Colonic mucosa (tissue), 4 donors: Measurements from ENCODE around the gene BRINP1. TPM values are rescaled to one million over a fixed set of nuclear protein-coding genes. Genes with fewer than 3 reads are reported as not detected.

Experiments used
- DNase-seq: peaks from one replicate; pipeline ENCODE4 v3.0.0-alpha.2; 2020
- H3K27ac ChIP-seq: fragments of 200-600 bp; one replicate; pipeline ENCODE4 v1.8.0; 2021
- H3K27me3 ChIP-seq: fragments of 200-600 bp; one replicate; pipeline ENCODE4 v1.8.0; 2021
- H3K36me3 ChIP-seq: fragments of 200-600 bp; one replicate; pipeline ENCODE4 v1.8.0; 2021
- H3K4me1 ChIP-seq: fragments of 200-600 bp; one replicate; pipeline ENCODE4 v1.8.0; 2021; ENCODE audit warnings: mild to moderate bottlenecking
- H3K4me3 ChIP-seq: fragments of 200-600 bp; one replicate; pipeline ENCODE4 v1.8.0; 2021
- H3K9ac ChIP-seq, 2 donors: one replicate each; pipeline ENCODE4 v1.7.0; 2013; ENCODE audit warnings: control low read depth in 2 of 2, low read depth in 2 of 2, low read length in 2 of 2
- H3K9me3 ChIP-seq: fragments of 200-600 bp; one replicate; pipeline ENCODE4 v1.8.0; 2021
- CTCF ChIP-seq: fragments of 200-600 bp; IDR thresholded peaks from one replicate; pipeline ENCODE4 v1.8.0; 2022; ENCODE audit warnings: antibody characterized with exemption, mild to moderate bottlenecking
- intact Hi-C: fragments of 100-400 bp; cut with DNase I; formaldehyde crosslinking; loops from one replicate; pipeline ENCODE4 v1.14.1; 2022
- total RNA-seq, 2 donors: library from RNA; stranded (reverse); fragmentation: NEBNext Ultra II Directional in 1 of 2; extraction: Animal tissue kit (Norgen Biotek cat#: 25700) in 1 of 2; gene quantifications; one replicate each; pipeline ENCODE4 v1.2.1, GENCODE V29; 2021
- donor health status: healthy.
- donor health status: DM: no; HTN: no; CAD: no.
- donor health status: DM: no; HTN: no; CAD: no.

BRINP1 gene
- total RNA-seq, 2 donors from 2014 or later, result 0.10 to 0.13 TPM

- Histone ChIP-seq H3K9me3 (no peaks in the 10 kb centered on the region), H3K4me3 (peak overlapping the region; percentile 23), H3K27me3 (peaks cover 26% of the 10 kb centered on the region), H3K36me3 (no peaks in the 10 kb centered on the region), H3K27ac (no peak overlapping the region), H3K4me1 (no peaks in the 10 kb centered on the region), H3K9ac (no peak overlapping the region)
- intact Hi-C loops, result loop anchor here (10.0 kb wide), 1 partner anchor 1585 kb away; no protein-coding TSS in a partner anchor
- DNase-seq, result no peak
- no peak for TF ChIP-seq CTCF
These were observed 588 bp upstream of the BRINP1 start for GRCh38 chr9:119369680-119370366.

- no peaks in the 10 kb centered on the region for H3K4me1 ChIP-seq
- H3K27me3 ChIP-seq, result peaks cover 26% of the 10 kb centered on the region
- no peak for DNase-seq
- H3K9ac ChIP-seq, result no peak overlapping the region
- TF ChIP-seq CTCF, result no peak
- H3K9me3 ChIP-seq, result no peaks in the 10 kb centered on the region
- no peaks in the 10 kb centered on the region for H3K36me3 ChIP-seq
- no peak overlapping the region for H3K4me3 ChIP-seq
- no peak overlapping the region for H3K27ac ChIP-seq
- intact Hi-C loops, result loop anchor here (10.0 kb wide), 1 partner anchor 1583 kb away; no protein-coding TSS in a partner anchor
These were observed 1.1 kb downstream of the BRINP1 start for GRCh38 chr9:119368179-119368578.

- peaks cover 26% of the 10 kb centered on the region for H3K27me3 ChIP-seq
- no peak for TF ChIP-seq CTCF
- intact Hi-C loops, result loop anchor here (10.0 kb wide), 1 partner anchor 1583 kb away; no protein-coding TSS in a partner anchor
These were observed 1.6 kb downstream of the BRINP1 start for GRCh38 chr9:119367683-119368075.

GRCh38 chr9:119366909-119367682 is 2.1 kb downstream of the BRINP1 start:
- Histone ChIP-seq H3K27me3 (peaks cover 26% of the 10 kb centered on the region), H3K4me3 (no peak overlapping the region)
- TF ChIP-seq CTCF, result no peak

More at GRCh38 chr9:119367683-119368075, 1.6 kb downstream of the BRINP1 start:
- Histone ChIP-seq H3K4me1 (no peaks in the 10 kb centered on the region), H3K36me3 (no peaks in the 10 kb centered on the region), H3K9ac (no peak overlapping the region), H3K27ac (no peak overlapping the region), H3K4me3 (no peak overlapping the region), H3K9me3 (no peaks in the 10 kb centered on the region)
- DNase-seq, result no peak

GRCh38 chr9:119365291-119366027 is 3.8 kb downstream of the BRINP1 start:
- DNase-seq, result no peak
- peak; percentile 27 for TF ChIP-seq CTCF
- Histone ChIP-seq H3K36me3 (no peaks in the 10 kb centered on the region), H3K9ac (no peak overlapping the region), H3K4me3 (no peak overlapping the region), H3K9me3 (no peaks in the 10 kb centered on the region), H3K27ac (no peak overlapping the region), H3K4me1 (no peaks in the 10 kb centered on the region), H3K27me3 (peaks cover 25% of the 10 kb centered on the region)
- intact Hi-C loops, result loop anchor here (10.0 kb wide), 1 partner anchor 1581 kb away; no protein-coding TSS in a partner anchor

More at GRCh38 chr9:119366909-119367682, 2.1 kb downstream of the BRINP1 start:
- no peak for DNase-seq
- Histone ChIP-seq H3K4me1 (no peaks in the 10 kb centered on the region), H3K36me3 (no peaks in the 10 kb centered on the region), H3K9me3 (no peaks in the 10 kb centered on the region), H3K27ac (no peak overlapping the region), H3K9ac (no peak overlapping the region)
- intact Hi-C loops, result loop anchor here (10.0 kb wide), 1 partner anchor 1582 kb away; no protein-coding TSS in a partner anchor
